CD8-positive, alpha-beta memory T cell (primary cell): ENCODE measurements around the gene A4GALT. TPM values are rescaled to one million over a fixed set of nuclear protein-coding genes. Genes with fewer than 3 reads are reported as not detected.
A peak's percentile ranks its signal among the peaks of the same experiment; 100 is the strongest.

Experiments
- CTCF ChIA-PET: fragments of 350-600 bp; sonication (Branson Sonifier 250); formaldehyde crosslinking; loops from one replicate; lab custom pipeline; 2021; ENCODE audit warnings: antibody characterized with exemption; lab: Charles Lee
- POLR2A ChIA-PET: fragments of 350-600 bp; sonication (Branson Sonifier 250); formaldehyde crosslinking; loops from one replicate; lab custom pipeline; 2021; ENCODE audit warnings: antibody characterized with exemption; lab: Charles Lee
- DNase-seq, 5 donors: peaks; one replicate each; pipeline versions ENCODE4 v3.0.0 to v3.0.0-alpha.2; 2020 to 2022; ENCODE audit warnings: mixed read lengths in 1 of 5
- H3K27ac ChIP-seq: one replicate; pipeline ENCODE4 v1.7.0; 2013; ENCODE audit warnings: low read depth, mild to moderate bottlenecking, low read length, moderate library complexity
- H3K27me3 ChIP-seq: 2 replicates; pipeline ENCODE4 v1.7.0; 2013; ENCODE audit warnings: low read length, mild to moderate bottlenecking; ENCODE audit not compliant: insufficient read depth, poor library complexity, severe bottlenecking
- H3K36me3 ChIP-seq: 2 replicates; pipeline ENCODE4 v1.7.0; 2013; ENCODE audit warnings: mild to moderate bottlenecking, low read length, moderate library complexity; ENCODE audit not compliant: insufficient read depth
- H3K4me1 ChIP-seq: 2 replicates; pipeline ENCODE4 v1.7.0; 2013; ENCODE audit warnings: mild to moderate bottlenecking, low read length, moderate library complexity; ENCODE audit not compliant: insufficient read depth
- H3K4me3 ChIP-seq: 2 replicates; pipeline ENCODE4 v1.7.0; 2013; ENCODE audit warnings: mild to moderate bottlenecking, low read length
- H3K9me3 ChIP-seq: 2 replicates; pipeline ENCODE4 v1.7.0; 2013; ENCODE audit warnings: mild to moderate bottlenecking, low read length
- H3K27ac Mint-ChIP-seq, 8 donors: one replicate each; pipeline ENCODE4 v1.8.0; 2020 to 2021; ENCODE audit warnings: mixed read lengths in 8 of 8, mild to moderate bottlenecking in 6 of 8, inconsistent platforms in 3 of 8, moderate library complexity in 3 of 8
- H3K27me3 Mint-ChIP-seq, 2 donors: one replicate each; pipeline ENCODE4 v1.8.0; 2020 to 2021; ENCODE audit warnings: mixed read lengths in 2 of 2, mild to moderate bottlenecking in 1 of 2, moderate library complexity in 1 of 2
- H3K36me3 Mint-ChIP-seq, 3 donors: one replicate each; pipeline ENCODE4 v1.8.0; 2020 to 2021; ENCODE audit warnings: mixed read lengths in 3 of 3, inconsistent platforms in 1 of 3, mild to moderate bottlenecking in 1 of 3
- H3K4me1 Mint-ChIP-seq, 3 donors: one replicate each; pipeline ENCODE4 v1.8.0; 2020 to 2021; ENCODE audit warnings: mixed read lengths in 3 of 3, inconsistent platforms in 1 of 3, mild to moderate bottlenecking in 1 of 3
- H3K4me3 Mint-ChIP-seq, 7 donors: one replicate each; pipeline ENCODE4 v1.8.0; 2020 to 2021; ENCODE audit warnings: mixed read lengths in 7 of 7, mild to moderate bottlenecking in 6 of 7, moderate library complexity in 4 of 7, inconsistent platforms in 2 of 7
- H3K9me3 Mint-ChIP-seq, 5 donors: one replicate each; pipeline ENCODE4 v1.8.0; 2020 to 2022; ENCODE audit warnings: mixed read lengths in 5 of 5, mild to moderate bottlenecking in 3 of 5, moderate library complexity in 2 of 5, inconsistent platforms in 1 of 5
- polyA plus RNA-seq: library from polyadenylated mRNA; unstranded; fragments of 300-500 nt; fragmentation: Illumina TruSeq; gene quantifications from one replicate; pipeline ENCODE4 v1.2.3, GENCODE V29; 2021
- total RNA-seq, 2 experiments: library from RNA; stranded (reverse); gene quantifications; one replicate each; pipeline ENCODE4 v1.2.3, GENCODE V29; 2021

The A4GALT gene
- total and polyA plus RNA-seq, 3 experiments from 2014 or later = not detected

- no peaks in the 10 kb centered on the region for H3K36me3 Mint-ChIP-seq
- DNase-seq = no peak
- H3K4me1 ChIP-seq = no peaks in the 10 kb centered on the region
- H3K9me3 Mint-ChIP-seq = no peaks in the 10 kb centered on the region
- no peaks in the 10 kb centered on the region for H3K36me3 ChIP-seq
- peaks cover 43 to 65% of the 10 kb centered on the region in 2 donors for H3K27me3 Mint-ChIP-seq
- POLR2A ChIA-PET = no interaction called here
- H3K4me1 Mint-ChIP-seq = peaks cover 6 to 18% (median 15%) of the 10 kb centered on the region in 3 donors
- H3K27me3 ChIP-seq = peaks cover 15% of the 10 kb centered on the region
- CTCF ChIA-PET = no interaction called here
- H3K4me3 Mint-ChIP-seq = no peak overlapping the region
- H3K27ac Mint-ChIP-seq = no peak overlapping the region
- H3K9me3 ChIP-seq = no peaks in the 10 kb centered on the region
- no peak overlapping the region for H3K27ac ChIP-seq
- H3K4me3 ChIP-seq = no peak overlapping the region
Measured at GRCh38 chr22:42716649-42717127, 4.0 kb downstream of the A4GALT start.

- Mint-ChIP-seq H3K9me3 (peaks cover 0 to under 1% (median 0%) of the 10 kb centered on the region in 5 donors), H3K27ac (no peak overlapping the region), H3K27me3 (peaks cover 42 to 65% of the 10 kb centered on the region in 2 donors), H3K36me3 (no peaks in the 10 kb centered on the region), H3K4me1 (peaks cover 3 to 14% (median 13%) of the 10 kb centered on the region in 3 donors), H3K4me3 (no peak overlapping the region)
- no peaks in the 10 kb centered on the region for H3K9me3 ChIP-seq
- no peaks in the 10 kb centered on the region for H3K4me1 ChIP-seq
- H3K36me3 ChIP-seq = no peaks in the 10 kb centered on the region
- no peak overlapping the region for H3K4me3 ChIP-seq
- H3K27ac ChIP-seq = no peak overlapping the region
- POLR2A ChIA-PET = no interaction called here
- DNase-seq = no peak
- H3K27me3 ChIP-seq = peaks cover 11% of the 10 kb centered on the region
- CTCF ChIA-PET = no interaction called here
Measured at GRCh38 chr22:42716221-42716620, 4.4 kb downstream of the A4GALT start.

GRCh38 chr22:42714768-42715390 lies 5.8 kb downstream of the A4GALT start:
- Mint-ChIP-seq H3K4me1 (peaks cover 0 to 10% (median 9%) of the 10 kb centered on the region in 3 donors), H3K36me3 (peaks cover 0 to 3% (median 0%) of the 10 kb centered on the region in 3 donors), H3K4me3 (no peak overlapping the region), H3K27ac (no peak overlapping the region), H3K27me3 (peaks cover 48 to 70% of the 10 kb centered on the region in 2 donors), H3K9me3 (peaks cover under 1 to 9% (median 7%) of the 10 kb centered on the region in 5 donors)
- POLR2A ChIA-PET = no interaction called here
- H3K36me3 ChIP-seq = no peaks in the 10 kb centered on the region
- H3K27me3 ChIP-seq = peaks cover 8% of the 10 kb centered on the region
- no peak overlapping the region for H3K27ac ChIP-seq
- H3K4me3 ChIP-seq = no peak overlapping the region
- no peaks in the 10 kb centered on the region for H3K4me1 ChIP-seq
- CTCF ChIA-PET = no interaction called here
- no peaks in the 10 kb centered on the region for H3K9me3 ChIP-seq
- DNase-seq = no peak

- no peak overlapping the region for H3K27ac Mint-ChIP-seq
Measured at GRCh38 chr22:42714308-42714707, 6.4 kb downstream of the A4GALT start.

GRCh38 chr22:42711895-42712837 lies 8.5 kb downstream of the A4GALT start:
- no peak for DNase-seq
- CTCF ChIA-PET = no interaction called here
- peaks cover 35 to 56% of the 10 kb centered on the region in 2 donors for H3K27me3 Mint-ChIP-seq
- H3K36me3 Mint-ChIP-seq = peaks cover 0 to 5% (median 0%) of the 10 kb centered on the region in 3 donors
- H3K27me3 ChIP-seq = no peaks in the 10 kb centered on the region
- no peaks in the 10 kb centered on the region for H3K9me3 ChIP-seq
- H3K27ac ChIP-seq = no peak overlapping the region
- peaks cover 5 to 19% (median 10%) of the 10 kb centered on the region in 5 donors for H3K9me3 Mint-ChIP-seq
- H3K4me1 Mint-ChIP-seq = no peaks in the 10 kb centered on the region
- H3K36me3 ChIP-seq = no peaks in the 10 kb centered on the region
- no peak overlapping the region for H3K4me3 ChIP-seq
- H3K4me1 ChIP-seq = no peaks in the 10 kb centered on the region
- no peak overlapping the region for H3K4me3 Mint-ChIP-seq
- POLR2A ChIA-PET = no interaction called here
- H3K27ac Mint-ChIP-seq = peak overlapping the region in 1 of 8 donors; percentile 47

More at GRCh38 chr22:42714308-42714707, 6.4 kb downstream of the A4GALT start:
- Histone ChIP-seq H3K27ac (no peak overlapping the region), H3K4me3 (no peak overlapping the region), H3K9me3 (no peaks in the 10 kb centered on the region), H3K36me3 (no peaks in the 10 kb centered on the region), H3K27me3 (peaks cover 8% of the 10 kb centered on the region), H3K4me1 (no peaks in the 10 kb centered on the region)
- Mint-ChIP-seq H3K36me3 (peaks cover 0 to 5% (median 0%) of the 10 kb centered on the region in 3 donors), H3K27me3 (peaks cover 46 to 67% of the 10 kb centered on the region in 2 donors), H3K9me3 (peaks cover 4 to 13% (median 10%) of the 10 kb centered on the region in 5 donors), H3K4me1 (peaks cover 0 to 5% (median 4%) of the 10 kb centered on the region in 3 donors), H3K4me3 (no peak overlapping the region)
- DNase-seq = no peak
- CTCF ChIA-PET = no interaction called here
- POLR2A ChIA-PET = no interaction called here

- no peaks in the 10 kb centered on the region for H3K27me3 ChIP-seq
- H3K9me3 ChIP-seq = no peaks in the 10 kb centered on the region
- H3K4me1 ChIP-seq = no peaks in the 10 kb centered on the region
- POLR2A ChIA-PET = no interaction called here
- DNase-seq = no peak
- CTCF ChIA-PET = no interaction called here
- peaks cover 0 to 5% (median 0%) of the 10 kb centered on the region in 3 donors for H3K36me3 Mint-ChIP-seq
- no peak overlapping the region for H3K27ac ChIP-seq
- no peak overlapping the region for H3K4me3 ChIP-seq
- H3K27me3 Mint-ChIP-seq = peaks cover 31 to 52% of the 10 kb centered on the region in 2 donors
- peaks cover 5 to 19% (median 10%) of the 10 kb centered on the region in 5 donors for H3K9me3 Mint-ChIP-seq
- no peaks in the 10 kb centered on the region for H3K36me3 ChIP-seq
- H3K4me1 Mint-ChIP-seq = no peaks in the 10 kb centered on the region
- no peak overlapping the region for H3K4me3 Mint-ChIP-seq
- H3K27ac Mint-ChIP-seq = no peak overlapping the region
Measured at GRCh38 chr22:42711281-42711731, 9.4 kb downstream of the A4GALT start.

- peaks cover 29 to 42% of the 10 kb centered on the region in 2 donors for H3K27me3 Mint-ChIP-seq
- no peak overlapping the region for H3K27ac ChIP-seq
- ChIA-PET POLR2A (no interaction called here), CTCF (interaction anchor here (1.0 kb wide), 1 partner anchor 15 kb away, joined by 3 read pairs; no protein-coding TSS in a partner anchor)
- peaks cover 0 to 5% (median 0%) of the 10 kb centered on the region in 3 donors for H3K36me3 Mint-ChIP-seq
- DNase-seq = no peak
- no peaks in the 10 kb centered on the region for H3K4me1 ChIP-seq
- H3K4me1 Mint-ChIP-seq = no peaks in the 10 kb centered on the region
- H3K27me3 ChIP-seq = no peaks in the 10 kb centered on the region
- no peak overlapping the region for H3K4me3 ChIP-seq
- H3K27ac Mint-ChIP-seq = no peak overlapping the region
- no peaks in the 10 kb centered on the region for H3K36me3 ChIP-seq
- no peak overlapping the region for H3K4me3 Mint-ChIP-seq
- H3K9me3 Mint-ChIP-seq = peaks cover 5 to 19% (median 10%) of the 10 kb centered on the region in 5 donors
- no peaks in the 10 kb centered on the region for H3K9me3 ChIP-seq
Measured at GRCh38 chr22:42708417-42708816, 12.3 kb downstream of the A4GALT start.
